Stimulated activated naive B cell treated with anti-CD40 and anti-IgM and Interleukin-4, amounts not matched to agents 10 μg/mL and 1 μg/mL and 100 μg/mL, for 72 hours (primary cell): ENCODE measurements around the gene SMC6.

Source experiments
- ATAC-seq, 2 donors: fragments of 150-1000 bp; cut with Tn5 transposase; replicated peaks; 2 replicates each; pipeline ENCODE4 v1.10.0; 2021; ENCODE audit warnings: moderate library complexity in 1 of 2
- DNase-seq: peaks from one replicate; pipeline ENCODE4 v3.0.0; 2021
- H3K27ac Mint-ChIP-seq: one replicate; pipeline ENCODE4 v1.8.0; 2022; ENCODE audit warnings: mild to moderate bottlenecking, mixed read lengths
- H3K27me3 Mint-ChIP-seq, 2 donors: one replicate each; pipeline ENCODE4 v1.8.0; 2022; ENCODE audit warnings: mixed read lengths in 2 of 2
- H3K36me3 Mint-ChIP-seq, 2 donors: one replicate each; pipeline ENCODE4 v1.8.0; 2022; ENCODE audit warnings: mixed read lengths in 2 of 2, mild to moderate bottlenecking in 1 of 2
- H3K4me1 Mint-ChIP-seq, 2 donors: one replicate each; pipeline ENCODE4 v1.8.0; 2022; ENCODE audit warnings: mixed read lengths in 2 of 2, mild to moderate bottlenecking in 1 of 2
- H3K4me3 Mint-ChIP-seq, 2 donors: one replicate each; pipeline ENCODE4 v1.8.0; 2022; ENCODE audit warnings: mild to moderate bottlenecking in 2 of 2, mixed read lengths in 2 of 2, moderate library complexity in 1 of 2
- H3K9me3 Mint-ChIP-seq, 2 donors: one replicate each; pipeline ENCODE4 v1.8.0; 2022; ENCODE audit warnings: mixed read lengths in 2 of 2, mild to moderate bottlenecking in 1 of 2

Gene SMC6

GRCh38 chr2:17717666-17718065 is 35.9 kb downstream of the SMC6 start:
- Mint-ChIP-seq H3K9me3 (no peaks in the 10 kb centered on the region), H3K4me3 (no peak overlapping the region), H3K27me3 (no peaks in the 10 kb centered on the region), H3K4me1 (no peaks in the 10 kb centered on the region), H3K27ac (no peak overlapping the region), H3K36me3 (peaks cover 14 to 26% of the 10 kb centered on the region in 2 donors)
- no peak for DNase-seq
- no peak for ATAC-seq

- Mint-ChIP-seq H3K27me3 (no peaks in the 10 kb centered on the region), H3K4me3 (no peak overlapping the region), H3K4me1 (no peaks in the 10 kb centered on the region), H3K36me3 (peaks cover 16 to 27% of the 10 kb centered on the region in 2 donors), H3K9me3 (no peaks in the 10 kb centered on the region), H3K27ac (no peak overlapping the region)
- ATAC-seq (no peak), DNase-seq (no peak)
These were observed 40.3 kb downstream of the SMC6 start for GRCh38 chr2:17713291-17713690.

DNA sequence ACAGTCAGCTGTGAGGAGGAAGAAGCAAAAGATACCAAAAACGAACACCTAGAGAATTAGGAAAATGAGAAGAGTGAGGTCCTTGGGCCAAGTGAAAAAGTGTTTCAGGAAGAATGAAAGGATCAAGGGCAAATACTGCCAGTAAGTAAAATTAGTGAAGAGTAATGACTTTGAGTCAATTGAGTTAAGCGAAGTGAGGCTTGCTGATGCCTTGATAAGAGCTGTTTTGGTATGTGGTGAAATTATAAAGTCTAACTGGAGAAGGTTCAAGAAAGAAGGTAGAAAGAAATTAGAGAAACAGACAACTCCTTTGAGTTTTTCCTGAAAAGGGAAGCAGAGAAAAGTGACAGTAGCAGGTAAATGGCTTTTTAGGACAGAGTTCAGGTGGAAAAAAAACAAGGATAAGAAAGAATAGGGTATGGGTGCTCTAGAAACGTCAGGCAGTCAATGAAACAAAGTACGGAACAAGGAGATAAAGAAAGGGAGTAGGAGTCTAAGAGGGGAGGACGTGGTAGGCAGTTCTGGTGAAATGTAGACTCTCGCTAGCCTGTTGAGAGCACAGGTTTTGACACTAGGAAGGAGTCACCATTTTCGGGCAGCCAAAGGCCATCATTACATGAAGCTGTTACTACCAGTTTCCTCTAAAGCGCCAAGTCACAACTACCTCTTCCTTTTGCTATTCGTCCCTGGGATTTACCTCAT is 42.9 kb downstream of the SMC6 start:
- ATAC-seq = no peak
- no peaks in the 10 kb centered on the region for H3K4me1 Mint-ChIP-seq
- peaks cover 23 to 32% of the 10 kb centered on the region in 2 donors for H3K36me3 Mint-ChIP-seq
- H3K9me3 Mint-ChIP-seq = no peaks in the 10 kb centered on the region
- no peak overlapping the region for H3K27ac Mint-ChIP-seq
- no peak overlapping the region for H3K4me3 Mint-ChIP-seq
- DNase-seq = no peak
- no peaks in the 10 kb centered on the region for H3K27me3 Mint-ChIP-seq

- peaks cover 23 to 32% of the 10 kb centered on the region in 2 donors for H3K36me3 Mint-ChIP-seq
- DNase-seq (no peak), ATAC-seq (no peak)
- no peak overlapping the region for H3K4me3 Mint-ChIP-seq
- H3K4me1 Mint-ChIP-seq = no peaks in the 10 kb centered on the region
- H3K27ac Mint-ChIP-seq = no peak overlapping the region
- H3K9me3 Mint-ChIP-seq = no peaks in the 10 kb centered on the region
- H3K27me3 Mint-ChIP-seq = no peaks in the 10 kb centered on the region
These were observed 43.7 kb downstream of the SMC6 start for GRCh38 chr2:17709897-17710296.

DNA sequence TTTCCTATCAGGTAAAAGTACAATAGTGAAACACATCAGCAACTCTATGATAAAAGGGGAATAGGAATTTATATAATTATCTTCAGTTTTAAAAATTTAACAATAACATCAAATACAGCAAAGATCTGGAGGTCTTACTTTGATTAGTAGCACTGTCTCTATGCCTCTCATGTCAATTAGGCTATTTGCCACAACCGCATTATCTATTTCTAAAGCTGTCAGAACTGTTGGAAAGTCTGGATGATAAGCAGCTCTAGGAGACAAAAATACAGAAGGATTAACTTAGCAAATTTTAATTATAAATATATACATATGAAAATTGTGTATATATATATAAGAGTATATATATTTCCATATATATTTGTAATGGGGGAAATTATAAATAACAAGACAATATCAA is 45.1 kb downstream of the SMC6 start:
- Mint-ChIP-seq H3K27me3 (no peaks in the 10 kb centered on the region), H3K36me3 (peaks cover 25 to 33% of the 10 kb centered on the region in 2 donors), H3K27ac (no peak overlapping the region)

DNA sequence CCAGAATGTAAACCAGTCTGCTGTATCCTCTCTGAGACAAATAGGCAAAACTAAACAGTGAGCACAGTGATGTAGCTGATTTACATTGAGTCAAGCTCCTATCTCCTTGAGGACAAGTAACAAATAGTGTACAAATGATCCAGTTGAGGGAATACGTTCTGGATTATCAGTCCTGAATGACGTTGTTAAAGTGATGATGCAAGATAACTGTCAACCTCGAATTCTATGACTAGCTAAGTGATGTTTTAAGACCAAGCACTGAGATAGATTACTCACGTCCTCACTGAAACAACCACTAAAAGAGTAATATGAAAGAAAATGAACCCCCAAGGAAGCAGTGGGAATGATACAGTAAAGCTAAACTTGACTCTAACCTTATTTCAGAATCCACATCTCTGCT is 46.8 kb downstream of the SMC6 start:
- H3K4me3 Mint-ChIP-seq = no peak overlapping the region
- H3K9me3 Mint-ChIP-seq = no peaks in the 10 kb centered on the region
- H3K4me1 Mint-ChIP-seq = no peaks in the 10 kb centered on the region
- H3K27me3 Mint-ChIP-seq = no peaks in the 10 kb centered on the region
- DNase-seq (no peak), ATAC-seq (no peak)
- peaks cover 19 to 28% of the 10 kb centered on the region in 2 donors for H3K36me3 Mint-ChIP-seq
- peak overlapping the region; percentile 10 for H3K27ac Mint-ChIP-seq

More for the DNA sequence above, 45.1 kb downstream of the SMC6 start:
- no peak for DNase-seq
- no peak for ATAC-seq
- Mint-ChIP-seq H3K4me1 (no peaks in the 10 kb centered on the region), H3K9me3 (no peaks in the 10 kb centered on the region), H3K4me3 (no peak overlapping the region)

DNA sequence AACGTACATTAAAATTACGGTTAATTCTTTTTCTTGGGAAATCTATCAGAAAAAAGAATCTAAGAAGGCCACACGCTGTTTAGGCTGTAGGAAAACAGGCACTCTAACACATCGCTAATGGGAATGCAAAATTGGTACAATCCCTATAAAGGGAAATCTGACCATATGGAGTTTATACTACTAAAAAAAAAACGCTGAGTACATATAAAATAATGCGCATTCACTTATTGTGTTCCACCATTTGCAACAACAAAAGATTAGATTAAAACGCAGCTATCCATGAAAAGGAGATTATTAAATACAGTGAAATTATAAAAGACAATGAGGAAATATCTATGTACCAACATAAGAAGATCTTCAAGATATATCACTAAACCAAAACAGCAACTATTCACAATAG is 62.8 kb downstream of the SMC6 start:
- H3K9me3 Mint-ChIP-seq = no peaks in the 10 kb centered on the region
- peaks cover 33 to 35% of the 10 kb centered on the region in 2 donors for H3K36me3 Mint-ChIP-seq
- H3K4me3 Mint-ChIP-seq = no peak overlapping the region
- no peak for DNase-seq
- peaks cover 0 to 6% of the 10 kb centered on the region in 2 donors for H3K4me1 Mint-ChIP-seq
- H3K27ac Mint-ChIP-seq = no peak overlapping the region
- no peaks in the 10 kb centered on the region for H3K27me3 Mint-ChIP-seq
- ATAC-seq = no peak

DNA sequence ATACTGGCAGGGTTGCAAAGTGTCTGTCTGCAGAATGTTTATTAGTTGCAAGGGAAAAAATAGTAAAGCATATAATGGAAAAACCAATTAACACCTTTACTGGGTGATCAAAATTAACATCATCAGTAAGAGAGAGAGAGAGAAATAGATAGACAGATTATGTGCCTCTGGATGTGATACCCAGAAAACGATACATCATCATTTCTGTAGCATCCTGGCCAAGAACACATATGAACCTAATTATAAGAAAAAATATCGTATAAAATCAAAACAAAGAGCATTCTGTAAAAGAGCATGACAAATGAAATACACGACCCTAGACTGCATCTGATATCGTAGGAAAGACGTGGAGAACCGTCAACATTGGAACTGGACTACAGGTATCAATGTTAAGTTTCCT is 64.6 kb downstream of the SMC6 start:
- DNase-seq = no peak
- ATAC-seq = no peak
- Mint-ChIP-seq H3K36me3 (peaks cover 36 to 39% of the 10 kb centered on the region in 2 donors), H3K4me1 (peaks cover 0 to 6% of the 10 kb centered on the region in 2 donors), H3K27me3 (no peaks in the 10 kb centered on the region), H3K27ac (no peak overlapping the region), H3K9me3 (no peaks in the 10 kb centered on the region), H3K4me3 (no peak overlapping the region)

- ATAC-seq (no peak), DNase-seq (no peak)
- peaks cover 0 to 6% of the 10 kb centered on the region in 2 donors for H3K4me1 Mint-ChIP-seq
- no peaks in the 10 kb centered on the region for H3K9me3 Mint-ChIP-seq
- no peak overlapping the region for H3K27ac Mint-ChIP-seq
- H3K36me3 Mint-ChIP-seq = peaks cover 34 to 38% of the 10 kb centered on the region in 2 donors
- H3K4me3 Mint-ChIP-seq = no peak overlapping the region
- H3K27me3 Mint-ChIP-seq = no peaks in the 10 kb centered on the region
These were observed 65.0 kb downstream of the SMC6 start for GRCh38 chr2:17688600-17688999.

DNA sequence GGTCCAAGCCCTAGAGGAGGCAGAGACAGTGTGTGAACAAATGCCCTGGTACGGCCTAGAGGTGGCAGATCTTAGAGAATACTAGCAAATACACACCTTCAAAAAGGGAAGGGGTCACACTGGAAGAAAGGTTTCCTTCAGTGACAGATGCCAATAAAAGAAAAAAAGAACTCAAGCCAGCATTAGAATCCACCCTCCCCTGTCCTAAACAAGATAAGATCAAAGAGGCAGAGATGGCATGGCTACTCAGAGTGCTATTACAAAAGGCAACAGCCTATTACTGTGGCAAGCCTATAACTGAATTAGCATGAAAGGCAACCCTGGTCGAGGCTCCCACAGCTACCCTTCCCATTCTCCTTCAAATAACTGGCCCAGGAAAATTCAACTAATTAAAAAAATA is 69.6 kb downstream of the SMC6 start:
- Mint-ChIP-seq H3K36me3 (peaks cover 14 to 44% of the 10 kb centered on the region in 2 donors), H3K4me1 (peaks cover 0 to 6% of the 10 kb centered on the region in 2 donors), H3K27ac (no peak overlapping the region), H3K4me3 (no peak overlapping the region), H3K9me3 (no peaks in the 10 kb centered on the region), H3K27me3 (no peaks in the 10 kb centered on the region)
- DNase-seq (no peak), ATAC-seq (no peak)

- H3K27me3 Mint-ChIP-seq = no peaks in the 10 kb centered on the region
- DNase-seq = no peak
- H3K9me3 Mint-ChIP-seq = no peaks in the 10 kb centered on the region
- H3K36me3 Mint-ChIP-seq = peaks cover 10 to 43% of the 10 kb centered on the region in 2 donors
- no peak for ATAC-seq
- peaks cover 0 to 3% of the 10 kb centered on the region in 2 donors for H3K4me1 Mint-ChIP-seq
- no peak overlapping the region for H3K27ac Mint-ChIP-seq
- no peak overlapping the region for H3K4me3 Mint-ChIP-seq
These were observed 71.3 kb downstream of the SMC6 start for GRCh38 chr2:17682098-17682857.

DNA sequence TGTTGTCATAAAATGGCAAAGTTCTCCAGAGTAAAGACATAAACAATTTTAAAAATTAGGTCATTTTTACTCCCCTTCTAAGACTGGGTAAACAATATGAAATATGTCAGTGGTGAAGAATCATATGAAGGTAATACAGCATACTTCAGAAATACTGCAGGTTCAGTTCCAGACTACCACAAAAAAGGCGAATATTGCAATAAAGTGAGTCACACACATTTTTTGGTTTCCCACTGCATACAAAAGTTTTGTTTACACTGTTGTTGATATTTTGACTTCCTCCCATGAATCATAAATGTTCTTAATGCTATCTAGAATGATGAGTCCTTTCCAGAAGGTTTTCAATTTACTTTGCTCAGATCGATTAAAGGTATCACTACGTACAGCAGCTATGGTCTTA is 73.5 kb downstream of the SMC6 start:
- no peaks in the 10 kb centered on the region for H3K9me3 Mint-ChIP-seq
- peaks cover 11 to 55% of the 10 kb centered on the region in 2 donors for H3K36me3 Mint-ChIP-seq
- H3K4me3 Mint-ChIP-seq = no peak overlapping the region
- DNase-seq (no peak), ATAC-seq (no peak)
- H3K4me1 Mint-ChIP-seq = no peaks in the 10 kb centered on the region
- no peaks in the 10 kb centered on the region for H3K27me3 Mint-ChIP-seq
- no peak overlapping the region for H3K27ac Mint-ChIP-seq

DNA sequence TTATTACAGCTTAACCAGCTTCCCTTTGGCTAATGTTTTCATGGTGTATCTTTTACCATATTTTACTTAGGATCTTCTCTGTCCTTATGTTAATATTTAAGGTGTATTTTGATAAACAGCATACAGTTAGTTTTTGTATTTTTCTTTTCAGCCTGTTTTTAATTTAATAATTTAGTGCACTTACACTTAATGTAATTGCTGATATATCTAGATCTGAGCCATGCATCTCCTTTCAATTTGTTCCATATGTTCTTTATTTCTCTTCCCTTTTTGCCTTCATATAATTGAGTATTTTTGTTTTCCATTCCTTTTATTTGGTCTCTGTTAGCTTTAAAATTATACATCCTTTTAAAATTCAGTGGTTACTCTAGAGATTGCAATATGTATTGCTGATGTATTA is 78.8 kb downstream of the SMC6 start:
- no peaks in the 10 kb centered on the region for H3K4me1 Mint-ChIP-seq
- no peak overlapping the region for H3K27ac Mint-ChIP-seq
- no peaks in the 10 kb centered on the region for H3K27me3 Mint-ChIP-seq
- ATAC-seq (no peak), DNase-seq (no peak)
- no peak overlapping the region for H3K4me3 Mint-ChIP-seq
- peaks cover 12 to 39% of the 10 kb centered on the region in 2 donors for H3K36me3 Mint-ChIP-seq
- H3K9me3 Mint-ChIP-seq = no peaks in the 10 kb centered on the region

DNA sequence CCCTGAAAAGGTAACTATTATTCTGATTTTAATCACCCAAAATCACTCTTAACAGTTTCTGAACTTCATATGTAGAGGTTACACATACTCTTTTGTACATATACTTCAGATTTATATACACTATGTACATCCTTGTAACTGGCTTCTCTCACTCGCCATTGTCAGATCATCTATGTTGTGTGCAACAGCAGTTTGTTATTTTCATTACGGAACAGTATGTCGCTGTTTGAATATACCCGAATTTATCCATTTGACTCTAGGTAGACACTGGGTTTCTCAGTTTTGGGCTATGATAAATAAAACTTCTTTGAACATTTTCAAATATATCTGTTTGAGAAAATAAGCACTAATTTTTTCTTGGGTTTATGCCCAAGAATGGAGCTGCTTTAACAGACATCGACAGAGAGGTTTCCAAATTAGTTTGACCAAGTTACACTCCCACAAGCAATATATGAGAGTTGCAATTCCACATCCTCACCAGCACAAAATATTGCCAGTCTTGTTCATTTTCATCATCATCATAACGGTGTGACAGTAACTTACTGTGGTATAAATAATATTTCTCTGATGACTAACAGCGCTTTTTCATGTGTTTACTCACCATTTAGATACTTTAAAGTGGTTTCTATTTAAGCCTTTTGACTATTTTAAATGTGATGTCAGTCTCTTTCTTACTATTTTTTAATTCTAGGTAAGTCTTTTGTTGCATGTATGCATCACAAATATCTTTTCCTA is 80.9 kb downstream of the SMC6 start:
- DNase-seq (no peak), ATAC-seq (no peak)
- no peak overlapping the region for H3K27ac Mint-ChIP-seq
- H3K27me3 Mint-ChIP-seq = no peaks in the 10 kb centered on the region
- H3K9me3 Mint-ChIP-seq = no peaks in the 10 kb centered on the region
- no peak overlapping the region for H3K4me3 Mint-ChIP-seq
- H3K36me3 Mint-ChIP-seq = peaks cover 23 to 51% of the 10 kb centered on the region in 2 donors
- no peaks in the 10 kb centered on the region for H3K4me1 Mint-ChIP-seq
